ENCODE measurements around the gene SORCS2. TPM values are rescaled to one million over a fixed set of nuclear protein-coding genes. Genes with fewer than 3 reads are reported as not detected.

The SORCS2 gene
- polyA plus RNA-seq, 3 donors: 0.46 to 0.55 TPM; not detected in 1

DNA sequence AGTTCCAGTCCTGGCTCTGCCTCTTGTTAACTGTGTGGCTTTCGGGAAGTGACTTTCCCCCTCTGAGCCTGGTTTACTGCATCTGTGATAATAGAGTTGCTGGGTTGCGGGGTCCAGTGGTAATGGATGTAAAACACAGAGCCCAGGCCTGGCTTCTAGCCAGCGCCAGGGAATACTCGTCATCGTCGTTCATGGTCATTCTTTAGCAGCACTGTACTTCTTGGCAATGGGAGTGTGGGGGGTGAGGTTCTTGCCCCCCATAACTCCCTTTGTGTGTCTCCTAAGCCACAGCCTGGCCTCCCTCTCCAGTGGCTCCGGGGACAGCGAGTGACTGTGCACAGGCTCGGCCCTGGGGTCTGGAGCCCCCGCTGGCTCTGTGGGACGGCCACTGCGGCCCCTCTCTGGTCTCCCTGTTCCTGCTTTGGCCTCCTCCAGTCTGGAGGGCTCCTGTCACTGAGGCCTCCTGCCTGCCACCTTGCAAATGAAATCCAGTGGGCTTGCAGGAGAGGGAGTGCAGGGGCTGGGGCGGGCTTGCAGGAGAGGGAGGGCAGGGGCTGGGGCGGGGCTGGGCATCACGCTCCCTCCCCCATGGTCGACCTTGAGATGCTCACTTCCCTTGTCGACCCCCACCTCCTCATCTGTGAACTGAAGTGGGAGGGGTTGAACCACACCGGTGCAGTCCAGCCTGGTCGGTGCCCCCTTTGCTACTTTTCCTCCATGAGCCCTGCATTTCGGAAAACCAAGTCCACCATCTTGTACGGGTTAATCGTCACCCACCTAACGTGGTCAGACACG lies 229.2 kb downstream of the SORCS2 start:
- no peak overlapping the region for H3K4me3 ChIP-seq (replicated peaks in 1 of 3; ENCODE audit: low read depth in 2 of 3, low read length in 3 of 3)
- no peak for TF ChIP-seq CTCF (IDR thresholded peaks at IDR 0.05)
- H3K79me2 ChIP-seq (ENCODE audit: insufficient read depth, low read length): no peaks in the 10 kb centered on the region
- no peaks in the 10 kb centered on the region for H3K27me3 ChIP-seq (ENCODE audit: control insufficient read depth in 2 of 2, insufficient read depth in 2 of 2, low read length in 2 of 2)
- no peaks in the 10 kb centered on the region for H3K4me1 ChIP-seq (ENCODE audit: control insufficient read depth in 1 of 2, insufficient read depth in 2 of 2, low read length in 2 of 2)
- no peaks in the 10 kb centered on the region for H3K36me3 ChIP-seq (replicated peaks in 1 of 2; ENCODE audit: control insufficient read depth in 1 of 2, insufficient read depth in 2 of 2, low read length in 2 of 2)
- peaks cover 0 to 3% (median 2%) of the 10 kb centered on the region in 3 donors for H3K27me3 Mint-ChIP-seq (ENCODE audit: low read depth in 3 of 3)
- 90% methylated on average over 16 of the region's 24 CpGs for WGBS (ENCODE audit: insufficient coverage)
- no peak overlapping the region for H3K4me3 Mint-ChIP-seq
- H3K36me3 Mint-ChIP-seq: no peaks in the 10 kb centered on the region
- no peak overlapping the region for H3K4me2 ChIP-seq (replicated peaks; ENCODE audit: extremely low read depth, low read length, poor library complexity, severe bottlenecking)
- peaks cover 5 to 11% (median 8%) of the 10 kb centered on the region in 7 donors for H3K9me3 Mint-ChIP-seq
- H3K27ac Mint-ChIP-seq: no peak overlapping the region
- no peak overlapping the region for H2AFZ ChIP-seq (ENCODE audit: insufficient read depth, low read depth, low read length, poor library complexity, severe bottlenecking)
- no peak for DNase-seq
- intact Hi-C loops (cut with micrococcal nuclease): no loop called here
- no peaks in the 10 kb centered on the region for H3K4me1 Mint-ChIP-seq
- H4K20me1 ChIP-seq (ENCODE audit: insufficient read depth, low read length): no peaks in the 10 kb centered on the region
- no peak overlapping the region for H3K9ac ChIP-seq (ENCODE audit: insufficient read depth, low read length, poor library complexity, severe bottlenecking)
- H3K27ac ChIP-seq (ENCODE audit: low read depth in 1 of 2, low read length in 2 of 2): no peak overlapping the region
- peaks cover 4 to 7% of the 10 kb centered on the region in 2 donors for H3K9me3 ChIP-seq (replicated peaks in 1 of 2; ENCODE audit: control insufficient read depth in 1 of 2, insufficient read depth in 1 of 2, low read length in 2 of 2)

DNA sequence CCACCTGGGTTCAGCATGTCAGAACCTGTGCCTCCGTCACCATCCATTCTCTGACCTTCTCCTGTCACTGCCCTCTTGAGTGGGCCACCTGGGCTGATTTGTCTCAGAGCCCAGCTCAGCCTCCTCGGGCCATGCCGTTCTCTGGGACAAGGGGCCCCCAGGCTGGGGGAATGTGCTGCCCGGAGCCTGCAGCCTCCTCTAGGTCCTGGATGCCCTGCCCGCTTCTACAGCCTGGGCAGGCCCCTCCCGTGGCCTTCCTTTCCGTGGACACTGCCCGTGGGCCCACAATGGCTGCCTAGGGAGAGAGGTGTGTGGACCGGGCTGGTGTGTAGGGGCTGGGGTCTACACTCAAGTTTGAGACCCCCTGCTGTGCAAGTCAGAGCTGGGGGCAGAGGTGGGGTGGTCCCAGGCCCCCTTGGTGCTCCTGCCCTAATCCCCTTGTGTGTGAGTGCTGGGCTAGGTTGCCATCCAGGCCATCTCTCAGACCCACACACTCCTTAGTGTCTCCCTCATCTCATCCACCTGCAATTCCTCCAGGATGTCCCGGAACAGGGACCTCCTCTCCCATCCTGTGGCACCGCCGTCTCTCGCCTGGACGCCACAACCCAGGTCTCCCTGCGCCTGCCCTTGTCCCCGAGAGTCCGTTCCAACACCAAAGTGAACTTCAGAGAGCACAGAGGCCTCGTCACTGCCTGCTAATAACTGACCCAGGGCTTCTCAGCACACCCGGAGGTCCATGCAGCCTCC lies 230.0 kb downstream of the SORCS2 start:
- H3K79me2 ChIP-seq (ENCODE audit: insufficient read depth, low read length): no peaks in the 10 kb centered on the region
- TF ChIP-seq CTCF (IDR thresholded peaks at IDR 0.05): no peak
- no peak overlapping the region for H2AFZ ChIP-seq (ENCODE audit: insufficient read depth, low read depth, low read length, poor library complexity, severe bottlenecking)
- H3K27me3 ChIP-seq (ENCODE audit: control insufficient read depth in 2 of 2, insufficient read depth in 2 of 2, low read length in 2 of 2): no peaks in the 10 kb centered on the region
- H3K4me1 ChIP-seq (ENCODE audit: control insufficient read depth in 1 of 2, insufficient read depth in 2 of 2, low read length in 2 of 2): no peaks in the 10 kb centered on the region
- H3K36me3 Mint-ChIP-seq: no peaks in the 10 kb centered on the region
- H3K27ac ChIP-seq (ENCODE audit: low read depth in 1 of 2, low read length in 2 of 2): no peak overlapping the region
- no peaks in the 10 kb centered on the region for H3K36me3 ChIP-seq (replicated peaks in 1 of 2; ENCODE audit: control insufficient read depth in 1 of 2, insufficient read depth in 2 of 2, low read length in 2 of 2)
- H3K9ac ChIP-seq (ENCODE audit: insufficient read depth, low read length, poor library complexity, severe bottlenecking): no peak overlapping the region
- no peak overlapping the region for H3K4me3 ChIP-seq (replicated peaks in 1 of 3; ENCODE audit: low read depth in 2 of 3, low read length in 3 of 3)
- H3K9me3 ChIP-seq (replicated peaks in 1 of 2; ENCODE audit: control insufficient read depth in 1 of 2, insufficient read depth in 1 of 2, low read length in 2 of 2): peaks cover 4 to 7% of the 10 kb centered on the region in 2 donors
- no peak for DNase-seq
- H3K4me1 Mint-ChIP-seq: no peaks in the 10 kb centered on the region
- H3K4me2 ChIP-seq (replicated peaks; ENCODE audit: extremely low read depth, low read length, poor library complexity, severe bottlenecking): no peak overlapping the region
- H3K9me3 Mint-ChIP-seq: peaks cover 3 to 10% (median 7%) of the 10 kb centered on the region in 7 donors
- H3K27me3 Mint-ChIP-seq (ENCODE audit: low read depth in 3 of 3): peaks cover 2 to 3% (median 2%) of the 10 kb centered on the region in 3 donors
- H3K27ac Mint-ChIP-seq: no peak overlapping the region
- WGBS (ENCODE audit: insufficient coverage): 94% methylated on average over 15 of the region's 19 CpGs
- intact Hi-C loops (cut with micrococcal nuclease): no loop called here
- no peaks in the 10 kb centered on the region for H4K20me1 ChIP-seq (ENCODE audit: insufficient read depth, low read length)
- H3K4me3 Mint-ChIP-seq: no peak overlapping the region

Data from CD14-positive monocyte (primary cell).